Hepatic stellate cell (primary cell): Measurements from ENCODE around the gene PTPRU.

Experiments
- DNase-seq: peaks from one replicate; pipeline ENCODE4 v3.0.0; 2011; ENCODE audit warnings: low spot score

PTPRU gene

DNA sequence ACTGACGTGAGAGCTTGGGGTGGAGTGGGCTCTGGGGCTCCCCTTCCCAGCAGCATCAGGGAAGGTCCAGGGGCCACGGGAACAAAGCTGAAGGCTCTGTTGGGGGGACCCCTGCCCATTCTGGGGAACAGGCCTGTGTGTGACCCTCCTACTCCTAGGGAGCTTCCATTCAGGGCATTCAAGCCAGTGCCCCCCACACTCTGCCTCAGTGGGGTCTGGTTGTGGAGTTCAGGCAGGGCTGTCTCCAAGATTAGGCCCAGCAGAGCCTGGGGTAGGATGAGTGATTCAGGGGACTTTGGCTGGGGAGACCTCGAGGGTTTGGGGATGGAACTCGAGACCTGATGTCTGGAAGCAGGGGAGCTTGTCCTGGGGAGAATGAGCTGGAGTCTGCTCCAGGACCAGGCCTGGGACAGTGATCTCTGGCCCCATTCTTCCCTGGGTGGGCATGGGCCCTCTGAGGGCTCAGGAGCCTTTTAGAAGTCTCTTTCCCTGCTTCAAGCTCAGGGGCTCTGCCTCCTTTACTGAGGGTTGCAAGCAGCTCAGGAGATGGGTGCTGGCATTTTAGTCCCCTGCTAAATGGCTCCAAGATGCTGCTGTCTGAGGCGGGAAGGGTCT is 81.7 kb downstream of the PTPRU start:
- DNase-seq, result no peak

DNA sequence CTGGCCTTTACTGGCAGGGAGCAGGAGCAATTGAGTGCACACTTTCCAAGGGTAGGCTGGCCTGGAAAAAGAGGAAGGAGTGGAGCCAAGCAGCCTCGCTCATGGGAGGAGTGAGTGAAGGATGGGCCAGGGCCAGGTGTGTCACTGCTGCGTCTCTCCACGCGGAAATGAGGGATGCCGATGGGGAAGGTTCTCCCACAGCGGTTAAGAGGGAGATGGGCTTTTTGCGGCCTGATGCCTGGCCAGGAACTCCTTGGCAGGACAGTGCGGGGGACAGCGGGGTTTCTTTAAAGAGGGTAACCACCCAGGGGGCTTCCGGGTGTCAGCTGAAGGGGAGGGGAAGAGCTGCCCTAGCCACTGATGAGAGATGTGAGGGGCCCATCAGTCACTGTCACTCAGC is 82.4 kb downstream of the PTPRU start:
- no peak for DNase-seq

DNA sequence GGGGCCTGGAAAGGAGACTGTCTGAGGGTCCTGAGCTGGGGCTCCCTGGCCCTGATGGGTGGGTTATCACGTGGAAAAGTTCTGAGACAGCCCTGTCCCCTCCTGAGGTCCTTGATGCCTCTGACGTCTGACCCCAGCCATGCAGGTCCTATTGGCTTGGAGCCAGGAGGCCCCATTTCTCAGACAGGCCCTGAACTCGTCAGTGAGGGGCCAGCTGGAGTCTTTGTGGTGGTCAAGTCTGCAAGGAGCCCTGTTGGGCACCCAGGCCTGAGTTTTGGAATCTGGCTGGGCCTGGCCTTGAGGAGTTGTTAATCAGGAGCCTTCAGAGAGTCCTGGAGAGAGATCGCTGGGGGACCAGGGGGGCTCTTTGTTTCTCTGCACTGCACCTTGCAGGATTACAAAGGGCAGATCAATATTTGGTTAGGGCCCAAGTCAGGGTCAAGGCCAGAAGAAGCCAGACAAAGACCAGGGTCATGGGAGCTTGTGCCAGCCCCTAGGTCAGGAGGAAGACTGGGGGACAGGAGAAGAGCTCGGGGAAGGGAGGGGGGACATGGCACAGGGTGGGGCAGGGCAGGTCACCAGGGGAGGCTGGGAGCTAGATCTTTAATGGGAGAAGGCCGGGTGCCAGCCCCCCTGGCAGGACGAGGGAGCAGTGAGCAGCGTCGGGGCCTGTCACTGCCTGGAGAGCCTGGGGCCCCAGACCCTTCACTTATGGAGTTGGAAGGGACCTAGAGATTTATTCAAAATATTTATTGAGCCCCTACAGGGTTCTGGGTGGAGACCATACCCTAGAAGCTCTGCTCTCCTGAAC is 83.2 kb downstream of the PTPRU start:
- no peak for DNase-seq

DNA sequence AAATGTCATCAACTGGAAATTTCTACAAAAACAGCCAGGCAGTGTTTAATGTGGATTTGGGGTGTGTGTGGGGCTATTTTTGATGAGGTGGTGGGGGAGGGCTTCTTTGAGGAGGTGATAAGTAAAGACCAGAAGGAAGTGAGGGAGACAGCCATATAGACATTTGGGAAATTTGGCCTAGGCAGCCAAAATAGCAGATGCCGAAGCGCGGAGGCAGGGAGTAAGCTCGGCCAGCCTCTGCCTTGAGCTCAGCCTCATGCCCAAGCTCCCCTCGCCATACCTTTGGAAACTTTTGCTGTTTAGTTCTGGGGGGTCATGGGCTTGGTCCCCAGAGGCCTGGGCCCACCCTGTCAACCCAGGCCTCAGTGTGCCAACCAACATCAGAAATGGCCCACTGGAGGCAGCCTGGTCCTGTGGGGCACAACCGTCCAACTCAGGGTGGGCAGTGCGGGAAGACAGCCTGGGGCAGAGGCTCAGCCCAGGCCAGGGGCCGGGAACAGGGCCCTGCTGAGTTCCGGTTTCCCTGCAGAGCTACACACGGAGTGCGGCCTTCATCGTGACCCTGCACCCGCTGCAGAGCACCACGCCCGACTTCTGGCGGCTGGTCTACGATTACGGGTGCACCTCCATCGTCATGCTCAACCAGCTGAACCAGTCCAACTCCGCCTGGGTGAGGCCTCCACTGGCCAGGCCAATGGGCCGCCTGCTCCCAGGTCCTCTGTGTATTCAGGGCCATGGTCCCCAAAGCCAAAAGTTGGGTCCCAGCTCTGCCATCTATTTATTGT is 84.0 kb downstream of the PTPRU start:
- DNase-seq, result no peak

DNA sequence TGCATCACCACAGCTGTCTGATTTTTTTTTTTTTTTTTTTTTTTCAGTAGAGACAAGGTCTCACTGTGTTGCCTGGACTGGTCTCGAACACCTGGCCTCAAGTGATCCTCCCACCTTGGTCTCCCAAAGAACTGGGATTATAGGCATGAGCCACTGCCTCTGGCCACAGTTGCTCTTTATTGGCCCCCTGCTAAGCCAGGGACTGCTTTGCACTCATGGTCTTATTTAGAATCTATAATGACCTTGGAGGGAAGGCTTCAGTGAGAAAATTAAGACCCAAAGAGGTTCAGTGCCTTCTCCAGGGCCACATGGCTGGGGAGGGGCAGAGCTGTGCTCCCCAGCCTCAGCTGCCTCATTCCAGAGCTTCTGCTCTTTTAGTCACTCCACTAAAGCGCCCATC is 84.9 kb downstream of the PTPRU start:
- no peak for DNase-seq

DNA sequence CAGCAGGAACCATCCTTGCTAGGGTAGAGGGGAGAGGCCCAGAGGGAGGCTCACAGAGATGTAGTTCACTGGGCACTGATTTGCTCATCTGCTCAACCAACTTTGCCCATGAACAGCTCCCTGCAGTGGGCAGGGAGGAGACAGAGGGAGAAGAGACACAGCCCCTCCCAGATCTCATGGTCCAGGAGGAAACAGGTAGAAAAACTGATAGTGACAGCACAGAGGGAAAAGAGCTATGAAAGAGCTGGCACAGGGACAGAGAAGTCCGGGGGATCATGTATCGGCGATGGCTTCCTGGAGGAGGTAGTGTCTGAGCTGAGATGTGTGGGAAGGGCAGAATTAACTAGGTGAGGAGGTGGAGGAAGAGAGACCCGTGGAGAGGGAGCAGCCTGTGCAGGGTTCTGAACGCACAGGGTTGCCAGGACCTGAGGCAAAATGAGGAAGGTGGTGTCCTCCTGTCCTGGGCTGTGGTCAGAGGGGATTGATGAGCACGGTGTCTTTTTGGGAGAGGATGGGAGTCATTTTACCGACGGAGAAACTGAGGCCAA is 85.9 kb downstream of the PTPRU start:
- DNase-seq, result no peak

DNA sequence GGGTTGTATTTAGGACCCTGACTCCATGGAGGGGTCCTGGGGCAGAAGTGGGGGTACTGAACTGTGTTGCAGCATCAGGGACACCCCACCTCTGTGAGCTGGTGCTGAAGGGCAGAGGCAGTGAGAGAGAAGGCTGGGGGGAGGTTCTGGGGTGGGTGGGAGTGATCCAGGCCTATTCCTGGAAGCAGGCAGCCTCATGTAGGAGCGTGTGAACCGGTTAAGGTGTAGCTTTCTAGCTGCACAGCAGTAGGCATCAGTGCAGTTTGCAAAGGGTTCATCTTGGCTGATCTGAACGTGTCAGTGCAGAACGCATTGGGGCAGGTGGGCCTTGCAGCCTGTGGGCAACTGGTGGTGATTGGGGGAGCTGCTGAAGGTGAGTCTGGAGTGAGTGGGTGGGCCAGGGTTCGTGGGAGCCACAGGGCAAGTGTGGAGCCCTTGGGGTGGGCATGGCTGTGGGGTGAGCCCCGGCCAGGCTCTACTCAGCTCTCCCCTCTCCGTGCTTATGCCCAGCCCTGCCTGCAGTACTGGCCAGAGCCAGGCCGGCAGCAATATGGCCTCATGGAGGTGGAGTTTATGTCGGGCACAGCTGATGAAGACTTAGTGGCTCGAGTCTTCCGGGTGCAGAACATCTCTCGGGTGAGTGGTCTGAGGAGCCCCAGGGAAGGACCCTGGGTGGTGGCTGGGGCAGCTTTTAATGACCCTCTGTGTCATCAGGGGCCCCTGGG is 86.7 kb downstream of the PTPRU start:
- DNase-seq, result no peak

DNA sequence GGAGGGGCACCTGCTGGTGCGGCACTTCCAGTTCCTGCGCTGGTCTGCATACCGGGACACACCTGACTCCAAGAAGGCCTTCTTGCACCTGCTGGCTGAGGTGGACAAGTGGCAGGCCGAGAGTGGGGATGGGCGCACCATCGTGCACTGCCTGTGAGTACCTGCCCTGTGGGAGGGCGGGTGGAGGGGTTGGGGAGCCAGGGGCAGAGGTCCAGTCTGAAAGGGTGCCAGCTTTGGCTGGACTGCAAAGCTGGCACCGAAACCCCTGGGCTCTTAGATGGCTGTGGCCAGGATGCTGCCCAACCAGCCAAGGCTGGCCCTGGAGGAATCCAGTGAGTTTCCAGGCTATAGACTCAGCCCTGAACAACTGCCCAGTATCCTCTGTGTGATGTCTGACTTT is 87.3 kb downstream of the PTPRU start:
- no peak for DNase-seq

DNA sequence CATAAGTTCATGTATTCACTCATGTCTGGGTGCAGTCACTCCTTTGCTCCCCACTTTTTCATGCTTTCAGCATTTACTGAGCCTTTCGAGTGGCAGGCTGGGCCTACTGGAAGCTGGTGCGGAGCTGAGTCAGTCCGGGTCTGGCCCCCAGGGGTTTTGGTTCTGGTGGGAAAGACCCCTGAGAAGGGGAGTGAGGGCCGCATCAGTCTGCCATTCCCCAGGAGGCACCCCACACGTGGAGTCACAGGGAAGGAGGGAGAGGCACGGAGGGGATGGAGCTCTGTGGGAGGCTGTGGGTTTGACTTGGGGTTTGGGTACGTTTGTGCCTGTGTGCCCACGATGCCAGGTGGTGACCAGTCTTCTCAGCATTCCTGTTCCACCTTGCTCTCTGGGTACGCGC is 87.9 kb downstream of the PTPRU start:
- DNase-seq, result no peak

DNA sequence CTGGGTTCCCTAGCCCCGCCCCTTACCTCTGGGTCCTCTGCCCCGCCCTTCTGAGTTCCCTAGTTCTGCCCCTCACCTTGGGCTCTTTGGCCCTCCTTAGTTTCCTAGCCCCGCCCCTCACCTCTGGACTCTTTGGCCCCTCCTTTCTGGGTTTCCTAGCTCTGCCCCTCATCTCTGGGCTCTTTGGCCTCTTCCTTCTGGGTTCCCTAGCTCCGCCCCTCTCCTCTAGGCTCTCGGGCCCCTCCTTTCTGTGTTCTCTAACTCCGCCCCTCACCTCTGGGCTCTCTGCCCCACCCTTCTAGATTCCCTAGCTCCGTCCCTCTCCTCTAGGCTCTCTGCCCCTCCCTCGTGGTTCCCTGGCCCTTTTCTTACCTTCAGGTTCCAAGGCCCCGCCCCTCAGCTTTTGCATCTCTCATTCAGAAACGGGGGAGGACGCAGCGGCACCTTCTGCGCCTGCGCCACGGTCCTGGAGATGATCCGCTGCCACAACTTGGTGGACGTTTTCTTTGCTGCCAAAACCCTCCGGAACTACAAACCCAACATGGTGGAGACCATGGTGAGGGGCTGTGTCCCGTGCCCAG is 88.5 kb downstream of the PTPRU start:
- no peak for DNase-seq

DNA sequence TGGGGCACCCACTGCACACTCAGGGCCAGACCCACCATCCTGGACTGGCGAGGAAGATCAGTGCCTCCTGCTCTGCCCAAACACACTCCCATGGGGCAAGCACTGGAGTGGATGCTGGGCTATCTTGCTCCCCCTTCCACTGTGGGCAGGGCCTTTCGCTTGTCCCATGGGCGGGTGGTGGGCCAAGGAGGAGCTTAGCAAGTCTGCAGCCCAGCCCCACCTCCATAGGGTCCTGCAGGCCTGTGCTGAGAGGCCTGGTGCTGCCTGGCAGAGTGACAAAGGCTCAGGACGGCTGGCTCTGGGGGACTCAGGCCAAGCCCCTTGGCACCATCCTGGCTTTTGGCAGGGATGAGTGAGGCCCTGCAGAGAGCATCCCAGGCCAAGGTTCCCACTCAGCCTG is 89.4 kb downstream of the PTPRU start:
- no peak for DNase-seq

DNA sequence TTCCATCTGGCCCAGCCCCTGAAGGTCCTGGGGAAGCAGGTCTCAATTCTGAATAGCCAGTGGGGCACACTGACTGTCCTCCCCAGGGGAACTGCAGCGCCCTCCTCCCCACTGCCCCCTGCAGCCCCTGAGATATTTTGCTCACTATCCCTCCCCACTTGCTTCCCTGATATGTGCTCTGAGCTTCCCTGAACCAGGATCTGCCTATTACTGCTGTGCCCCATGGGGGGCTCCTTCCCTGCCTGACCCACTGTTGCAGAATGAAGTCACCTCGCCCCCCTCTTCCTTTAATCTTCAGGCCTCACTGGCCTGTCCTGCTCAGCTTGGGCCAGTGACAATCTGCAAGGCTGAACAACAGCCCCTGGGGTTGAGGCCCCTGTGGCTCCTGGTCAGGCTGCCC is 89.8 kb downstream of the PTPRU start:
- DNase-seq, result no peak

DNA sequence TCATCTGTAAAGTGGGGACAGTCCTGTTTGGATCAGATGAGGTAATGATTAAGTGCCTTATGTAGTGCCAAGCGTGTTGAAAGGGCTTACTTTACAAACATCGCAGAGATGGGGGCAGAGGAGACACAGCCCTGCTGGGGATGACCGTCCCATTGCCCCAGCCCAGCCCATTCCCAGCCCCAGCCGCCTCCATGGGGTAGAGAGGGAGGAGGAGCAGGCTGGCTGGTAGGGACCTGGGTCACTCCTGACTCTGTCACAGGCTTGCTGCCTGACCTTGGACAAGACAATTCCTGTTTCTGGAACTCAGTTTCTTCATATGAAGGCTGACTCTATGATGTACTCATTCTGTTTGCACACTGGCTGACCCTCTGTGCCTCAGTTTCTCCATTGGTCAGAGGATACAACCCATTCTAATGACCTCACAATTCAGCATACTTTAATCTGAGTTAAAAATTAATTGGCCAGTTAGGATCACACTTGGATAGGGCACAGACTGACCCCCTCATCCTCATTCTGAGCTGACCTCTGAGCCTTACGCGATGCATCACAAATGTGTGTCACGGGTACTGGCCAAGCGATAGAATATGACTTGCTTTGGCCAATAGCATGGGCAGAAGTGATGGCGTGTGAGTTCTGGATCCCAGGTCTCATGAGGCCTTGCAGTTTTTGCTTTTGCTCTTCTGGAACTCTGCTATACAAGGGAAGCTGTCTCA is 91.1 kb downstream of the PTPRU start:
- DNase-seq, result no peak

DNA sequence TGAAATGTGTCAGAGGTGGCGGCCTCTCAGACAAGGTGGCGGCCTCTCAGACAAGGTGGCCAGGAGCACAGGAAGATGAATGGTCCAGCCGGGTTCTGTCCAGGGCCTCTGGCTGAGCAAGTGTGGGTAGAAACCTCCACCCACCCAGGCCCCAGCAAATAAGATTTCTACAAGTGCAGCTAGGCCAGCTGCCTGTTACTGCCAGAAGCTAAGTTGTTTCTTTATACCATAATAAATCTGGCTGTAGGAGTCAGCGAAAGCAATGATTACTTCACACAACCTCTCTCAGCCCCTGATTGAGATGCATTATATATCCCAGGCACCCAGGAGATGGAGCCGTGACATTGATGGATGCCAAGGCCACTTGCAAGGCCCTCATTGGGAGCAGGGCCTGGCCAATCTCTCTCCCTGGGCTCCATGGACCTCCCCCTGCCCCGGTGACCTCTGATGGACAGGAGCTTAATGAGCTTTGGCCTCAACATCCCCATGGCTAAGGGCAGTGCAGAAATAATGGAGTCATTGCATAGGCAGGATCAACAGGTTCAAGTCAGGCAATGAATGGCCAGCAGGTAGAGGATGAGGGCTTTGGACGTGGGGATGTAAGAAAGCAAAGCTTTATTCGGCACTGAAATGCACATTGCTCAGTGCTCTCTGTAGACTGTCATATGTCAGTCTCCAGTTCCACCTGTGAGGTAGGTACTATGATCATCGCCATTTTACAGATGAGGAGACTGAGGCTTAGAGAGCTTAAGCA is 92.9 kb downstream of the PTPRU start:
- no peak for DNase-seq

DNA sequence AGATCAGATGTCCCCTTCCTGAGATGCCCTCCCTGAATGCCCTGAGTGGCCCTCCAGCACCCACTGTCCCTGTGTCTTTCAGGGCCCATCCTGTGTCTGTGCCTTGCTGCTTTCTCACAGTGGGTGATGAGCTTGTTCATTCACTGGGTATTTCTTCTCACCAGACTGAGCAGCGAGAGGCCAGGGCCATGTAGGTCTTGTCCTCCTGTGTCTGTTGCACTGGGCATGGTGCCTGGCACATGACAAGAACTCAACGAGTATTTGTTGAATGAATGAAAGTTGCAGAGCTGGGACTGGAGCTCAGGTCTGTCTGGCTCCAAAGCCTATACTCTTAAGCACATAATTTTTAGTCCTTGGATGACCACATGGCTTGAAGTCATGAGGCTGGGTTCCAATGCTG is 93.8 kb downstream of the PTPRU start:
- no peak for DNase-seq

DNA sequence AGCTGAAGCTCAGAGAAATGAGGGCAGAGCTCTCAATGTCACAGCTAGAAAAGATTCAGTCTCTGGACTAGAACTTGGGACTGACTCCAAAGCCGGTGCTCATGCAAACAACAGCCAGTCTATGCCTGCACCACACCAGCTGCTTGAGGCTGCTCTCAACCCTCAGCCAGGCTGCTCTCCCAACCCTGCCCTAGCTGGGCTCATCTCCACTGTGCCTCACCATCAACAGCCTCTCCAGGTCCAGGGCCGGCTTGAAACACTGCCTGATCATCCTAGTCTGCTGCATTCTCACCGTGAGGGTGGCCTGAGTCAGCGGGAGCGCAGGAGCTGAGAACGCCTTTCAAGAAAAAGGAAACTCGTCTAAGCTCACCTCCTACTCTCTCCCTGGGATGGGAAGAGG is 94.5 kb downstream of the PTPRU start:
- DNase-seq, result no peak

DNA sequence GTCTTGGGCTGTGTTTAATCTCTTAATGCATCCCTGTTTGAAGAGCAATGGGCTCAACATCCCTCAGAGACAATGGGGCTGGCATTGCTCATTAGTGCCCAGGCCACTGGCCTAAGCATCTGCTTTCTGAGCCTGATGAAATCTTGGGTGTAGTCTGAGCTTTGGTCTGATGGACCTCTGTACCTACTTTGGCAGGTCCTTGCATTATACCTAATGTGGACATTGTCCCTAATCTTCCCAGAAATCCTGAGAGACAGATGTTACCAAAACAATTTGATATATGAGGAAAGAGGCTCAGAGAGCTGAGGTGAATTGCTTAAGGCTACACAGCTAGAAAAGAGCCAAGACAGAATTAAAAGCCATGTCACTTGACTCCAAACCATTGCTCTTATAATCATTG is 95.0 kb downstream of the PTPRU start:
- no peak for DNase-seq

DNA sequence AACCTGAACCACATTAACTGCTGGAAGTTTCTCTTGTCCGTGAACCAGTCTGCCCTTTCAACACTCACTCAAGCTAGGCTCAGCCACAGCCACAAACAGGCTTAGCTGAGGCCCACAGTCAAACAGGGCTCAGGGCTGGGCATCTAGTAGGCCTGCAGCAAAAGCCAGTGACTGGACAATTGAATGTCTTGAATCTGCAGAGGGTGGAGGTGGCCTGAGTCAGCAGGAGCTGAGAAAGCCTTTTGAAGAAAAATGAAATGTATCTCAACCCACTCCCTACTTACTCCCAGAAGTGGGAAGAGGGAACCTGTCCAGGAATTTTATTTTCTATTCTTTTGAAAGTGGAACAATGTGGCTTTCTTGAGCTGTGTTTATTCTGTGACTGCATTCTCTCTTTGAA is 95.4 kb downstream of the PTPRU start:
- no peak for DNase-seq

DNA sequence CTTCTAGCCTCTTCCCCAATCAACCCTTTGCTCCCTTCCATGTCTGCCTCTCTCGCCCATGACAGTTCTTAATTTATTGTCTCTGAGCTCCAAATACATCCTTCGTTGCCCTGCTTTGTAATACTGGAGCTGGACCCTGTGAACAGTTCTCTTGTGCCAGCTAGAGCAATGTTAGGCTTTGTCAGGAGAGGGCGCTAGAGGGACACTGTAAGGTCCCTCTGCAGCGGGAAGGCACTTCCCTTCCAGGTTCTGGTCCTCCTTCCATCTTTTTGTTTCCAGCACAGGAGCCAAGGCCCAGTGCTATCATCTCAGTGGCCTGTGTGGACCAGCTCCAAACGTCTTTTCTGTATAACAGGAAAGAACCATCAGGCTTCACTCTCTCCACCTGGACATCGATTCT is 95.9 kb downstream of the PTPRU start:
- no peak for DNase-seq

DNA sequence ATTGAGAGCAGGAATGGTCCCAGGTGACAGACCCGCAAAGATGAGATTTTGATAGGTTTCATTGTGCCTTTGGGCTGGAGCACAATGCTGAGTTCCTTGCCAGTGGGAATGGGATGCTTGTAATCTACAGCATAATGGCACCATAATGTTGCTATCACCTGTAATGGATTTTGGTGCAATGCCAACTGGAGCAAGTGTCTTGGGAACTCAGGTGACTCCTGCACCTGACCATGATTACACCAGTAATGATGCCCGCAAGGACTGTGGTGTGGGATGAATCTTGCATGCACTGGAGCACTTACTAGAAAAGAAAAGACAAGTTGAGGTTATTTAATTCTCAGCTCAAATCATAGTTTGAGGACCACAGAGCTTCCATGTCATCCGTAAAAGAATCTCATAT is 96.7 kb downstream of the PTPRU start:
- DNase-seq, result no peak

DNA sequence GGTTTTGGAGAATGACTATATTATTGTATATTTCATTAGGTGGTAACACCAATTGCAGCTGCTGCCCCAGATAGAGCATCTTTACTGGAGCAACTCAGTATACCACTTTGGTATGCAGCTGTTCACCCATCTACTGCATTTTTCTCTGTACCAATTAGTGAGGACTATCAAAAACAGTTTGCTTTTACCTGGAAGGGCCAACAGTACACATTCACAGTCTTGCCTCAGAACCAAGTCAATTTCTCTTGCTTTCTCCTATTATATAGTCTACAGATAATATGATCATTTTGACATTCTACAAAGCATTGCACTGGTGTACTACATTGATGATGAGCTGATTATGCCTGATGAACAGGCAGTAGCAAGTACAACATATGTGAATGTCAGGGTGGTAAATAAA is 99.3 kb downstream of the PTPRU start:
- DNase-seq, result no peak
